Right cardiac atrium (tissue), 5 donors: ENCODE results near the gene NME4. TPM values are rescaled to one million over a fixed set of nuclear protein-coding genes. Genes with fewer than 3 reads are reported as not detected.
A peak's percentile ranks its signal among the peaks of the same experiment; 100 is the strongest.
"Not testable (repeated sequence)": the region's sequence is repeated elsewhere in the genome, so short reads cannot be mapped to it uniquely, and the experiment has no call there.

Source experiments
- ATAC-seq, 2 donors: fragments of 200-7000 bp; cut with Tn5 transposase; one replicate each; pipeline versions ENCODE4 v1.8.0 to v1.9.1; 2020; ENCODE audit warnings: moderate library complexity in 2 of 2, mild to moderate bottlenecking in 1 of 2
- DNase-seq, 3 donors: peaks; one replicate each; pipeline ENCODE4 v3.0.0-alpha.2; 2020
- H3K27ac ChIP-seq: one replicate; pipeline ENCODE4 v1.5.1; 2013; ENCODE audit warnings: mild to moderate bottlenecking, low read length, control low read depth, moderate library complexity
- H3K27me3 ChIP-seq: one replicate; pipeline ENCODE4 v1.6.1; 2013; ENCODE audit not compliant: control insufficient read depth, insufficient read depth
- H3K4me1 ChIP-seq: one replicate; pipeline ENCODE4 v1.6.1; 2013; ENCODE audit warnings: low read length; ENCODE audit not compliant: control insufficient read depth, insufficient read depth
- H3K4me3 ChIP-seq: one replicate; pipeline ENCODE4 v1.5.1; 2013; ENCODE audit warnings: low read length, control low read depth
- H3K9me3 ChIP-seq: one replicate; pipeline ENCODE4 v1.6.1; 2013; ENCODE audit warnings: low read length; ENCODE audit not compliant: control insufficient read depth
- WGBS: extraction: QIAGEN DNeasy Blood & Tissue Kit; methylation state at CpG from one replicate; pipeline ENCODE4 v1.1.7; 2013; 5-methylcytosine and 5-hydroxymethylcytosine counted together
- intact Hi-C, 4 donors: fragments of 100-400 bp; cut with DNase I; formaldehyde crosslinking; loops; one replicate each; pipeline versions ENCODE4 v1.11.0 to v1.14.0; 2022 to 2023
- long read RNA-seq, 4 donors: library from polyadenylated mRNA; unstranded; transcript quantifications; one replicate each; pipeline ENCODE4 v2.0.0, GENCODE V29; 2020 to 2021
- polyA plus RNA-seq: library from polyadenylated mRNA; stranded (reverse); fragments of 200-250 nt; gene quantifications from one replicate; pipeline ENCODE4 v1.2.3, GENCODE V29; 2013
- total RNA-seq, 4 donors: library from RNA; stranded (reverse); fragmentation: NEBNext Ultra II Directional; extraction: Animal tissue kit (Norgen Biotek cat#: 25700); gene quantifications; one replicate each; pipeline ENCODE4 v1.2.1, GENCODE V29; 2021
- donor health status: healthy with polysubstance abuse.
- donor health status: DM: no; HTN: yes; CAD: no.
- donor health status: DM: no; HTN: no; CAD: no.
- donor health status: DM: no; HTN: yes; CAD: no; lungs with severe emphysema.
- donor health status: DM: yes; HTN: yes; CAD: no.

The NME4 gene
- 10 to 100 TPM; 49.7 to 86.4 (median 66.0) TPM for total RNA-seq
- polyA plus RNA-seq, result 73.1 TPM
- long read RNA-seq, donor 1, transcript NME4-201 (5 exons, 995 nt), result major isoform, 23 of 50 reads
- long read RNA-seq, donor 1, transcript NME4-211 (6 exons, 1,193 nt), result minor isoform, 8 of 50 reads
- long read RNA-seq, donor 1, partial matches to known transcripts, result 4 of 50 reads
- long read RNA-seq, donor 1, other reads (novel, unspliced or antisense), result 14 of 50 reads
- long read RNA-seq, donor 2, transcript NME4-211 (6 exons, 1,193 nt), result minor isoform, 6 of 55 reads
- long read RNA-seq, donor 2, transcript NME4-201 (5 exons, 995 nt), result major isoform, 33 of 55 reads
- long read RNA-seq, donor 2, partial matches to known transcripts, result 3 of 55 reads
- long read RNA-seq, donor 2, other reads (novel, unspliced or antisense), result 11 of 55 reads
- long read RNA-seq, donor 3, transcript NME4-201 (5 exons, 995 nt), result major isoform, 9 of 25 reads
- long read RNA-seq, donor 3, transcript NME4-211 (6 exons, 1,193 nt), result minor isoform, 5 of 25 reads
- long read RNA-seq, donor 3, partial matches to known transcripts, result 4 of 25 reads
- long read RNA-seq, donor 3, other reads (novel, unspliced or antisense), result 7 of 25 reads
- long read RNA-seq, donor 4, transcript NME4-201 (5 exons, 995 nt), result major isoform, 25 of 42 reads
- long read RNA-seq, donor 4, partial matches to known transcripts, result 1 of 42 reads
- long read RNA-seq, donor 4, other reads (novel, unspliced or antisense), result 12 of 42 reads

- H3K9me3 ChIP-seq, result no peaks in the 10 kb centered on the region
- intact Hi-C loops, result loop anchor here in 1 of 4 donors (5.0 to 10.0 kb wide), 2 partner anchors 130 to 268 kb away; partner anchors contain the start of genes CAPN15 and RHOT2
- no peak for ATAC-seq
- H3K4me1 ChIP-seq, result no peaks in the 10 kb centered on the region
- peak; percentile 58 to 79 (median 77) for DNase-seq
- under 1% methylated on average over 75 of the region's 75 CpGs for WGBS
- peak within 1 kb of the TSS; percentile 75 for H3K4me3 ChIP-seq
- no peaks in the 10 kb centered on the region for H3K27me3 ChIP-seq
- H3K27ac ChIP-seq, result peak within 1 kb of the TSS; percentile 32
Measured at GRCh38 chr16:397135-397661, at the start of gene NME4. Gene NME4, plus strand, starts transcription at chr16:397199. Its CDS starts 24 bp downstream, at chr16:397223.

DNA sequence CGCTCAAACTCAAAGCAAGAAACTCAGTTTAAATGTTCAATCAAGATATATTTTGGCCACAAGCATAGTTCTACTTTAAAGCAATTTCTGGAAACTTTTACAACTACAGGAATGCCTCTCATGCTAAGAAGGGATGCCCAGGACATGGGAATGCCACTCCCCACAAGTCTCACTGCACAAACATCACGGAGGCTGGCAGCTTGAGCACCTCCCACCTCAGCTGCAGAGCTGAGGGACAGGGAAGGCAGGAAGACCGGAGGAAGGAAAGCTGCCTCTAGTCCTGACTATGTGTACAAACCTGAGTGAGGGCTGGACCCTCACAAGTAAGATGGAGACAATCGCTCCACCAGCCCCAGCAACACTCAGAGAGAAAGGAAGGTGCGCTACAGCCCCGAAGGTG is 49.8 kb upstream of the NME4 start:
- Histone ChIP-seq H3K9me3 (no peaks in the 10 kb centered on the region), H3K4me1 (no peaks in the 10 kb centered on the region), H3K4me3 (no peak overlapping the region), H3K27me3 (no peaks in the 10 kb centered on the region), H3K27ac (no peak overlapping the region)
- intact Hi-C loops, result no loop called here
- no peak for DNase-seq
- WGBS, result 95% methylated on average over 6 of the region's 6 CpGs
- no peak for ATAC-seq

- H3K4me1 ChIP-seq, H3K4me3 ChIP-seq, H3K27me3 ChIP-seq, H3K27ac ChIP-seq, DNase-seq, H3K9me3 ChIP-seq, ATAC-seq, intact Hi-C loops: not testable (repeated sequence)
- 94% methylated on average over 10 of the region's 10 CpGs for WGBS
Measured at GRCh38 chr16:348495-348894, 48.5 kb upstream of the NME4 start.

DNA sequence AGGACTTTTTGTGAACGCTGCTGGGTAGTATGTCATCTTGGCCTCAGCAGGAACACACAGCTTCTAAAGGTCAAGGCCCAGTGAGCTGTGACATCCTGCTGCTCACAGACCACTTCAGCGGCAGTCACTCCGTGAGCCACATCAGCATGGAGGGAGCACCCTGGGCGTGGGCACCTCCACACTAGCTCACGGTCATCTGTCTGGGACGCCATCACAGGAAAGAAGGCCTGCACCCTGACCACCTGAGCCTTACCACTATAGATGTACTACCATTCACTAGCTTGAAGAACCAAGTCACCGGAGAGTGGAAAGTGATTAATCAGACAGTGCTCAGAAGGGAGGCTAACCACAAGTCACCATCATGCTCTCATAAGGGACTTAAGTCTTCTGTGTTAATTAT is 47.8 kb upstream of the NME4 start:
- no peak for ATAC-seq
- Histone ChIP-seq H3K9me3 (no peaks in the 10 kb centered on the region), H3K27me3 (no peaks in the 10 kb centered on the region), H3K4me1 (no peaks in the 10 kb centered on the region), H3K4me3 (no peak overlapping the region), H3K27ac (no peak overlapping the region)
- 81% methylated on average over 7 of the region's 7 CpGs for WGBS
- intact Hi-C loops, result no loop called here
- DNase-seq, result no peak

GRCh38 chr16:350203-350602 is 46.8 kb upstream of the NME4 start:
- Histone ChIP-seq H3K4me1 (no peaks in the 10 kb centered on the region), H3K27ac (no peak overlapping the region), H3K4me3 (no peak overlapping the region), H3K9me3 (no peaks in the 10 kb centered on the region), H3K27me3 (no peaks in the 10 kb centered on the region)
- DNase-seq, result no peak
- intact Hi-C loops, result loop anchor here in 2 of 4 donors (5.0 to 10.0 kb wide), 3 partner anchors 113 to 243 kb away; partner anchors contain the start of gene FAM234A (in 1 of the 2)
- no peak for ATAC-seq
- 90% methylated on average over 8 of the region's 8 CpGs for WGBS

- H3K4me1 ChIP-seq, result no peaks in the 10 kb centered on the region
- WGBS, result under 1% methylated on average over 93 of the region's 95 CpGs
- no peaks in the 10 kb centered on the region for H3K9me3 ChIP-seq
- H3K27ac ChIP-seq, result no peak overlapping the region
- intact Hi-C loops, result loop anchor here in 2 of 4 donors (5.0 to 10.0 kb wide), 3 partner anchors 115 to 245 kb away; partner anchors contain the start of gene FAM234A (in 1 of the 2)
- ATAC-seq (no peak), DNase-seq (peak in 2 of 3 donors; percentile 77 to 82)
- no peaks in the 10 kb centered on the region for H3K27me3 ChIP-seq
- peak overlapping the region; percentile 92 for H3K4me3 ChIP-seq
Measured at GRCh38 chr16:351804-352520, 45.0 kb upstream of the NME4 start.

- ATAC-seq (peak; percentile 95), DNase-seq (peak; percentile 99 to 100 (median 100))
- Histone ChIP-seq H3K27ac (no peak within 1 kb of the TSS), H3K27me3 (no peaks in the 10 kb centered on the region), H3K4me1 (no peaks in the 10 kb centered on the region), H3K9me3 (no peaks in the 10 kb centered on the region), H3K4me3 (peak within 1 kb of the TSS; percentile 92)
- WGBS, result under 1% methylated on average over 113 of the region's 113 CpGs
- intact Hi-C loops, result loop anchor here in 2 of 4 donors (5.0 to 10.0 kb wide), 3 partner anchors 115 to 245 kb away; partner anchors contain the start of gene FAM234A (in 1 of the 2)
Measured at GRCh38 chr16:352547-353403, 44.2 kb upstream of the NME4 start, which contains the start of gene AXIN1. Gene AXIN1, minus strand, starts transcription at chr16:352723. Its CDS starts 5,698 bp downstream, at chr16:347025.

- no peaks in the 10 kb centered on the region for H3K4me1 ChIP-seq
- intact Hi-C loops, result loop anchor here in 2 of 4 donors (5.0 to 10.0 kb wide), 3 partner anchors 116 to 246 kb away; partner anchors contain the start of gene FAM234A (in 1 of the 2)
- no peak overlapping the region for H3K27ac ChIP-seq
- peak overlapping the region; percentile 92 for H3K4me3 ChIP-seq
- H3K9me3 ChIP-seq, result no peaks in the 10 kb centered on the region
- H3K27me3 ChIP-seq, result no peaks in the 10 kb centered on the region
- 65% methylated on average over 25 of the region's 25 CpGs for WGBS
- DNase-seq (peak in 2 of 3 donors; percentile 66 to 73), ATAC-seq (peak in 1 of 2 donors; percentile 4)
Measured at GRCh38 chr16:353404-354290, 43.4 kb upstream of the NME4 start.

DNA sequence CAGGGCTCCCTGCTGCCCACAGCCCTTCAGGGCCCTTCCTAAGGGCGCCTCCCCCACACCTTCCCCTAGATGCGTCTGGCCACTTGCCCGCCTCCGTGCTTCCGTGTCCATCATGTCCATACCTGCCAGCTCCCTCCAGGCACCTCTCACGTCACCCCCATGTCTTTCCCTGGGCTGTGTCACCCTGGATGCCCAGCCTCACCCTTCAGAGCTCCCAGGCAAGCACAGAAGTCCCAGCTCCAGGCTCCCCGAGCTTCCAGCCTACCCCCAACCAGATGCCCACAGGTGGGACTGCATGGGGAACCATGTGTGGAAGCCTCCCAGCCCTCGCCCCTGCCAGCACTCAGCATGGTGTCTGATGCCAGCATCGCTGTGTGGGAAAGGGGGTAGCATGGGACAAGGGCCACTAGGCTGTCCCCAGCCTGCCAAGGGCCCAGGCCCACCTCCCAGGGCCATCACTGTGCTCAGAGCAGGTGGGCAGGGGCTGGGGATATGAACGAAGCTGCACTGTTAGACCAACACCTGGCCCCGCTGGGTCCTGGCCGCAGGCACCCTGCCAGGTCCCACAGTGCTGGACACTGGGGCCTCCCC is 42.6 kb upstream of the NME4 start:
- no peaks in the 10 kb centered on the region for H3K4me1 ChIP-seq
- no peaks in the 10 kb centered on the region for H3K9me3 ChIP-seq
- DNase-seq (peak in 2 of 3 donors; percentile 62 to 68), ATAC-seq (no peak)
- no peaks in the 10 kb centered on the region for H3K27me3 ChIP-seq
- no peak overlapping the region for H3K27ac ChIP-seq
- intact Hi-C loops, result loop anchor here in 2 of 4 donors (5.0 to 10.0 kb wide), 3 partner anchors 117 to 247 kb away; partner anchors contain the start of gene FAM234A (in 1 of the 2)
- 91% methylated on average over 12 of the region's 12 CpGs for WGBS
- H3K4me3 ChIP-seq, result no peak overlapping the region
